Vagina (tissue), 2 donors: Measurements from ENCODE around the gene FGF1.

Experiments used
- POLR2A ChIP-seq, 2 donors: fragments of 450-650 bp; IDR thresholded peaks; one replicate each; pipeline ENCODE4 v1.6.1; 2017; ENCODE audit warnings: antibody characterized with exemption in 2 of 2, mild to moderate bottlenecking in 2 of 2, moderate library complexity in 2 of 2
- TF ChIP-seq, protein P1 (sequence below), 3 experiments: fragments of 450-650 bp in 2 of 3; fragments of 200-600 bp in 1 of 3; sonication (generic) in 1 of 3; IDR thresholded peaks; one replicate each; pipeline ENCODE4 v1.5.1; 2017 to 2019; ENCODE audit warnings: antibody characterized with exemption in 3 of 3, mild to moderate bottlenecking in 2 of 3, moderate library complexity in 2 of 3

DNA sequence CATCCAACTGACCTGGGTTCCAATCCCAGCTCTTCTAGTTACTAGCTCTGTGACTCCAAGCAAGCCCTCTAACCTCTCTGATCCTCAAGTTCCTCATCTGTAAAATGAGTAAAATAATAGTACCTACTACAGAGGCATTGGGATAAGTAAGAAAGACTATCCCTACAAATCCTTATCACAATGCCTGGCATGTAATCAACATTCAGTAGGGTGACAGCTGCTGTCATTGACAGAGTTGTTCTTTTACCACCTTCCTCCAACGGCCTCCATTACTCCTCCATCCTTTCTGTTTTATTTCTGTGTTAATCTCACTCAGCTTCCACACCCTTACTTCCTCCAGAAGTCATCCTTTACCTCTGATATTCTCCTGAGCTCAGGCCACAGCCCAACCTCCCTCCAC, 40.4 kb downstream of the FGF1 start:
- TF ChIP-seq POLR2A (IDR thresholded peaks at IDR 0.05): no peak
- TF ChIP-seq, protein P1, sequence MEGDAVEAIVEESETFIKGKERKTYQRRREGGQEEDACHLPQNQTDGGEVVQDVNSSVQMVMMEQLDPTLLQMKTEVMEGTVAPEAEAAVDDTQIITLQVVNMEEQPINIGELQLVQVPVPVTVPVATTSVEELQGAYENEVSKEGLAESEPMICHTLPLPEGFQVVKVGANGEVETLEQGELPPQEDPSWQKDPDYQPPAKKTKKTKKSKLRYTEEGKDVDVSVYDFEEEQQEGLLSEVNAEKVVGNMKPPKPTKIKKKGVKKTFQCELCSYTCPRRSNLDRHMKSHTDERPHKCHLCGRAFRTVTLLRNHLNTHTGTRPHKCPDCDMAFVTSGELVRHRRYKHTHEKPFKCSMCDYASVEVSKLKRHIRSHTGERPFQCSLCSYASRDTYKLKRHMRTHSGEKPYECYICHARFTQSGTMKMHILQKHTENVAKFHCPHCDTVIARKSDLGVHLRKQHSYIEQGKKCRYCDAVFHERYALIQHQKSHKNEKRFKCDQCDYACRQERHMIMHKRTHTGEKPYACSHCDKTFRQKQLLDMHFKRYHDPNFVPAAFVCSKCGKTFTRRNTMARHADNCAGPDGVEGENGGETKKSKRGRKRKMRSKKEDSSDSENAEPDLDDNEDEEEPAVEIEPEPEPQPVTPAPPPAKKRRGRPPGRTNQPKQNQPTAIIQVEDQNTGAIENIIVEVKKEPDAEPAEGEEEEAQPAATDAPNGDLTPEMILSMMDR (IDR thresholded peaks at IDR 0.05): no peak
